Tibial artery (tissue), 4 donors: ENCODE data around the gene PLA1A.

ENCODE experiments used
- DNase-seq, 2 donors: peaks; one replicate each; pipeline ENCODE4 v3.0.0-alpha.2; 2019
- H3K27ac ChIP-seq, 2 donors: fragments of 200-600 bp; sonication (generic) in 1 of 2; 1 replicate in 1 of 2; 2 replicates in 1 of 2; pipeline ENCODE4 v1.5.1; 2018 to 2019; ENCODE audit warnings: mild to moderate bottlenecking in 1 of 2
- H3K27me3 ChIP-seq, 2 donors: fragments of 200-600 bp; sonication (generic) in 1 of 2; one replicate each; pipeline versions ENCODE4 v1.5.1 to v1.6.0; 2016 to 2019
- H3K36me3 ChIP-seq, 3 donors: fragments of 200-600 bp; sonication (generic) in 2 of 3; one replicate each; pipeline ENCODE4 v1.5.1; 2016 to 2019; ENCODE audit warnings: mild to moderate bottlenecking in 2 of 3
- H3K4me1 ChIP-seq, 4 donors: fragments of 200-600 bp; sonication (generic) in 2 of 4; 1 replicate in 3 of 4; 2 replicates in 1 of 4; pipeline ENCODE4 v1.5.1; 2016 to 2019
- H3K4me3 ChIP-seq, 2 donors: fragments of 200-600 bp; sonication (generic) in 1 of 2; 1 replicate in 1 of 2; 2 replicates in 1 of 2; pipeline ENCODE4 v1.5.1; 2018 to 2019; ENCODE audit warnings: mild to moderate bottlenecking in 2 of 2
- H3K9me3 ChIP-seq, 3 donors: fragments of 200-600 bp; sonication (generic) in 1 of 3; one replicate each; pipeline ENCODE4 v1.5.1; 2016 to 2019
- intact Hi-C: fragments of 100-400 bp; cut with DNase I; formaldehyde crosslinking; loops from one replicate; pipeline ENCODE4 v1.15.0; 2023; ENCODE audit warnings: low total_unique reads
- TF ChIP-seq, protein P1 (sequence below), 2 experiments: fragments of 200-600 bp in 1 of 2; fragments of 450-650 bp in 1 of 2; IDR thresholded peaks; one replicate each; pipeline ENCODE4 v1.5.1; 2017 to 2019; ENCODE audit warnings: antibody characterized with exemption in 2 of 2, mild to moderate bottlenecking in 1 of 2, moderate library complexity in 1 of 2

PLA1A gene

DNA sequence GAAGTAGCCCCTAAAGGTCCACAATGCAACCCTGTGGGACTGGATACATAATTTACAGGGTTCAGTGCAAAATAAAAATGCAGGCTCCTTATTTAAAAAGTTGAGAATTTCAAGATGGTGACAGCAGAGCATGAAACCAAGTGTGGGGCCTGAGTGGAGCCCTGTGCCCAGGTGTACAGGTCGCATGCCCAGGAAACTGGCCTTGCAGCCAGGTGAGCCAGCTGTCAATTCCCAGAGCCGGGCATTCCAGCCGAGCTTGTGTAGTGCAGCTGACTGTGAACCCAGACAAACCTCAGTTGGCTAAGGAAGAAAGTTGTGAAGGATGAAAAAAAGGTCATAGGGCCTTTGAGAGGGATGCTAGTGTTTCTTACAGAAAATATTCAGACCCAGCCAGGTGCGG is 35.1 kb downstream of the PLA1A start:
- H3K9me3 ChIP-seq, result no peaks in the 10 kb centered on the region
- TF ChIP-seq, protein P1, sequence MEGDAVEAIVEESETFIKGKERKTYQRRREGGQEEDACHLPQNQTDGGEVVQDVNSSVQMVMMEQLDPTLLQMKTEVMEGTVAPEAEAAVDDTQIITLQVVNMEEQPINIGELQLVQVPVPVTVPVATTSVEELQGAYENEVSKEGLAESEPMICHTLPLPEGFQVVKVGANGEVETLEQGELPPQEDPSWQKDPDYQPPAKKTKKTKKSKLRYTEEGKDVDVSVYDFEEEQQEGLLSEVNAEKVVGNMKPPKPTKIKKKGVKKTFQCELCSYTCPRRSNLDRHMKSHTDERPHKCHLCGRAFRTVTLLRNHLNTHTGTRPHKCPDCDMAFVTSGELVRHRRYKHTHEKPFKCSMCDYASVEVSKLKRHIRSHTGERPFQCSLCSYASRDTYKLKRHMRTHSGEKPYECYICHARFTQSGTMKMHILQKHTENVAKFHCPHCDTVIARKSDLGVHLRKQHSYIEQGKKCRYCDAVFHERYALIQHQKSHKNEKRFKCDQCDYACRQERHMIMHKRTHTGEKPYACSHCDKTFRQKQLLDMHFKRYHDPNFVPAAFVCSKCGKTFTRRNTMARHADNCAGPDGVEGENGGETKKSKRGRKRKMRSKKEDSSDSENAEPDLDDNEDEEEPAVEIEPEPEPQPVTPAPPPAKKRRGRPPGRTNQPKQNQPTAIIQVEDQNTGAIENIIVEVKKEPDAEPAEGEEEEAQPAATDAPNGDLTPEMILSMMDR (IDR thresholded peaks at IDR 0.05), result no peak
- intact Hi-C loops, result no loop called here
- H3K4me1 ChIP-seq, result peaks cover 0 to 45% (median 2%) of the 10 kb centered on the region in 4 donors
- no peak overlapping the region for H3K27ac ChIP-seq
- no peaks in the 10 kb centered on the region for H3K36me3 ChIP-seq
- no peak overlapping the region for H3K4me3 ChIP-seq
- no peaks in the 10 kb centered on the region for H3K27me3 ChIP-seq
- DNase-seq, result no peak

DNA sequence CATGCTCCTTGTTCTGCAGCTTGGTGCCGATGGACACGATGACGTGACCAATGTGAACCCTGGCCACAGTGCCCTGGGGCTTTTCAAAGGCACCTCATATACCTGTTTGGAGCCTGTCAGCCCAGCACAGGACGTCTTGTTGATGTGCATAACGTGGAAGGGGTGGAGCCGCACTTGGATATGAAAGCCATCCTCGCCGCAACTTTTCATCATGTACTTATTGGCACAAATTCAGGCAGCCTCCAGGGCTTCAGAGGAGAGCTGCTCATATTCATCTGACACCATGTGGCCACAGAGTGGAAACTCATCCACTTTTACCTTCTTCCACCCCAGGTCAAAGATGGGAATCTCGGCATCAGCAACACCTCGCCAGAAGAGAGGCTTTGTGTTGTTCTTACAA is 38.0 kb downstream of the PLA1A start:
- Histone ChIP-seq H3K27me3 (no peaks in the 10 kb centered on the region), H3K9me3 (no peaks in the 10 kb centered on the region), H3K4me1 (peaks cover 0 to 26% (median 2%) of the 10 kb centered on the region in 4 donors), H3K36me3 (no peaks in the 10 kb centered on the region), H3K4me3 (no peak overlapping the region), H3K27ac (no peak overlapping the region)
- intact Hi-C loops, result no loop called here
- TF ChIP-seq, protein P1 (IDR thresholded peaks at IDR 0.05), result no peak
- no peak for DNase-seq

DNA sequence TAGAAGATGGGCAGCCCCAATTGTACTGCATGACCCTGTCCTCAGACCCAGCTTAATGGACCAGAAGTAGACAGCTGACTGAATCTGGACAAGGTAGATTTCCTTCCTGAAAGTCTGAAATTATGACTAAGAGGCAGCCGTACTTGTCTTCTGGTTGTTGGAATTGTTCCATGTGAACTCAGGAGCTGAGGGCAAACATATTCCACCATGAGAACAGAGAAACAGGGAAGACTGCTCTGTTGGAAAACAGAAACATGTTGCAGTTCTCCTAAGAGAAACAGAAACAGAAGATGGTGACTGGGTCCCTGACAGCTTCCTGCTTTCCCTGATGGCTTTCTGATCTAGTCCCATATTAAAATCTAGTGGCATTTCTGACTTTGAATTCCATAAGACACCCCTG is 38.6 kb downstream of the PLA1A start:
- intact Hi-C loops, result no loop called here
- Histone ChIP-seq H3K27ac (no peak overlapping the region), H3K4me1 (peaks cover 0 to 23% (median 2%) of the 10 kb centered on the region in 4 donors)

DNA sequence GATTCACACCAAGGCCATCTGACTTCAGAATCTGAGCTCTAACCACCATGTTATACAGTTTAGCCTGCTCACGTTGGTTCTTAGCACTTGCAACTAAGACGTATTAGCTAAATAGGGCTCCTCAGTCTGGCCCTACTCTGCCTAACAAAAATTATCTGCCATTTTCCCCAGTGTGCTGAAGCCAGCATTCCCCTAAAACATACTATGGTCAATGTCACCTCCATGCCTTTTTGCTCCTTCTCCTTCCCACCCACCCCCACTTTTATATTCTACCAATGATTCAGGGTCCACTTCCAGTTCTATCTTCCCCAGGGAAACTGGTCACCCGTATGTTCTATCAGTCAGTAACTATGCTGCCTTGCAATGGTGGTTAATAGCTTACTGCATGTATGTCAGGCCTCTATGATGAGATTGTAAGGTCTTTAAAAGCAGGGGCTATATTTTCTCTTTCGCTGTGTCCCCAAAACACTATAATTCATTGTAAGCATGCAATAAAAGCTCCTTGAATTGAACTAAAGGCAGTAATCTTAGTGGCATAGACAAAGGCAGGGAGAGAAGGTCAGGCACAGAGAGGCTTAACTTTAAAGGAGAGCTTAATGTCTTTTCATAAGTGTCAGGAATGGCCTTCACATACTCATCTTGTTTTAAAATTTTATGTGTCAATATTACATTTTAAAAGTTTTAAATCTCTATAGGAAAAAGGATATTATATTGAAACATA is 39.4 kb downstream of the PLA1A start:
- Histone ChIP-seq H3K27ac (peak overlapping the region; percentile 69 to 76), H3K4me3 (no peak overlapping the region), H3K4me1 (peaks cover 0 to 15% (median 2%) of the 10 kb centered on the region in 4 donors), H3K36me3 (peaks cover 2 to 12% (median 9%) of the 10 kb centered on the region in 3 donors), H3K27me3 (no peaks in the 10 kb centered on the region), H3K9me3 (no peaks in the 10 kb centered on the region)
- TF ChIP-seq, protein P1 (IDR thresholded peaks at IDR 0.05), result no peak
- intact Hi-C loops, result no loop called here
- DNase-seq, result no peak

More for the DNA sequence above, 38.6 kb downstream of the PLA1A start:
- TF ChIP-seq, protein P1 (IDR thresholded peaks at IDR 0.05), result no peak
- Histone ChIP-seq H3K4me3 (no peak overlapping the region), H3K9me3 (no peaks in the 10 kb centered on the region), H3K27me3 (no peaks in the 10 kb centered on the region), H3K36me3 (peaks cover 0 to 4% (median 2%) of the 10 kb centered on the region in 3 donors)
- no peak for DNase-seq

DNA sequence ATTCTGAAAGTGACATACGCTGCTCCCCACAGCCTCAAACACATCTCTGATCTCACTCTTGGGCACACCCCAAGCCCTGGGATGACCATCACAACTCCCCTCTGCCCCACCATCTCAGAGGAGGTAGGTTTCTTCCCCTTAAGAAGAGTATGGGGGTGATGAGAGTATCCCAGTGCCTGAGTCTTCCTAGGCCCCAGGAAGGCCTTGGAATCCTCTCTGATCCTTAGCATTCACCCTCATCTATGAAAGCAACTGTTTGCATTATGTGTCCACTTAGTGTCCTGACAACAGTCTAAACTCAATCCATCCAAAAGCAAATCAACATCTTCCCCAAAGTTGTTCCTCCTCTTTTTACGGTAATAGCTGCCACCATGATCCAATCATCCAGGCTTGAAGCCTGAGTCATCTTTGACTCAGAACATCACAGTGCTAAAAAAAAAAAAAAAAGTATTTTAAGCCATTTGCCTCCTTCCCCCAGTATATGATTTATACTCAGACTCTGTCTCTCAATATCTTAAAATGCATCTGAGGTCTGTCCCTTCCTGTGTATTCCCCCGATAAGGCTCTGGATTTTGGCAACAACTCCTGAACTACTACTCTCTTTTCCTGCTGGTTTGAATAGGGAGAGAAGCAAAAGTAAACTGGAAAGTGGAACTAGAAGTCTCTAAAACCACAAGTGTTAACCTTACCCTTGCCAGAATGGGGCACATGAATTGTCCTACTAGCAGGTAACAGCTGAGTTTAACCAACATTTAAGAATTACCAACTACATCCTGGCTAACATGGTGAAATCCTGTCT is 40.2 kb downstream of the PLA1A start:
- TF ChIP-seq, protein P1 (IDR thresholded peaks at IDR 0.05), result no peak
- intact Hi-C loops, result no loop called here

More for the DNA sequence above, 40.2 kb downstream of the PLA1A start:
- H3K4me1 ChIP-seq, result peaks cover 0 to 14% (median 2%) of the 10 kb centered on the region in 4 donors
- no peak for DNase-seq
- peaks cover 6 to 18% (median 12%) of the 10 kb centered on the region in 3 donors for H3K36me3 ChIP-seq
- H3K27me3 ChIP-seq, result no peaks in the 10 kb centered on the region
- no peaks in the 10 kb centered on the region for H3K9me3 ChIP-seq
- H3K4me3 ChIP-seq, result peak overlapping the region in 1 of 2 donors; percentile 1
- H3K27ac ChIP-seq, result peak overlapping the region; percentile 69 to 76
